ENCODE measurements around the gene MCRIP2.

MCRIP2 gene

GRCh38 chr16:672371-672770 lies 30.7 kb downstream of the MCRIP2 start:
- DNase-seq = no peak

DNA sequence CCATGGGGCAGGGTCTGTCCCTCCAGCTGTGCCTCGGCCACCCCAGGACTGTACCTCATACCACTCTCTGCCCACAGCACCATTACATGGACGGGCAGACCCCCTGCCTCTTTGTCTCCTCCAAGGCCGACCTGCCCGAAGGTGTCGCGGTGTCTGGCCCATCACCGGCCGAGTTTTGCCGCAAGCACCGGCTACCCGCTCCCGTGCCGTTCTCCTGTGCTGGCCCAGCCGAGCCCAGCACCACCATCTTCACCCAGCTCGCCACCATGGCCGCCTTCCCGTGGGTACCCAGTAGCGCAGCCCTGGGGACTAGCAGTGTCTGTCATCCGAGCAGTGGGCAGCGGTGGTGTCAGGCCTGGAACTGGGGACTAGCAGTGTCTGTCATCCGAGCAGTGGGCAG lies 31.2 kb downstream of the MCRIP2 start:
- no peak for DNase-seq

DNA sequence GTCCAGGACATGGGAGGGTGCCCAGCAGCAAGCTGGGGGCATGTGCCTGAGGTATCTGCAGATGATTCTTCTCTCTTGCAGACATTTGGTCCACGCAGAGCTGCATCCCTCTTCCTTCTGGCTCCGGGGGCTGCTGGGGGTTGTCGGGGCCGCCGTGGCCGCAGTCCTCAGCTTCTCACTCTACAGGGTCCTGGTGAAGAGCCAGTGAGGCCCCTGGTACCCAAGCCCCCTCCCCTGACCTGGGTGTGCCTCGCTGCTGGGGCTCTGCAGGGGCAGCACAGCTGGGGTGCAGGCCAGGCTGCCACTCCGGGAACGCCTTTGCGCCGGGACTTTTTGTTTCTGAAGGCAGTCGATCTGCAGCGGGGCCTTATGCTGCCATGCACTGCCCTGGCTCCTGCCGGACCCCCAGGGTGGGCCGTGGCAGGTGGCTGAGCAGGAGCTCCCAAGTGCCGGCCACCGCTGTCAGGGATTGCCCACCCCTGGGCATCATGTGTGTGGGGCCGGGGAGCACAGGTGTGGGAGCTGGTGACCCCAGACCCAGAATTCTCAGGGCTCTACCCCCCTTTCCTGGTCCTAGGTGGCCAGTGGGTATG lies 31.9 kb downstream of the MCRIP2 start:
- no peak for DNase-seq

DNA sequence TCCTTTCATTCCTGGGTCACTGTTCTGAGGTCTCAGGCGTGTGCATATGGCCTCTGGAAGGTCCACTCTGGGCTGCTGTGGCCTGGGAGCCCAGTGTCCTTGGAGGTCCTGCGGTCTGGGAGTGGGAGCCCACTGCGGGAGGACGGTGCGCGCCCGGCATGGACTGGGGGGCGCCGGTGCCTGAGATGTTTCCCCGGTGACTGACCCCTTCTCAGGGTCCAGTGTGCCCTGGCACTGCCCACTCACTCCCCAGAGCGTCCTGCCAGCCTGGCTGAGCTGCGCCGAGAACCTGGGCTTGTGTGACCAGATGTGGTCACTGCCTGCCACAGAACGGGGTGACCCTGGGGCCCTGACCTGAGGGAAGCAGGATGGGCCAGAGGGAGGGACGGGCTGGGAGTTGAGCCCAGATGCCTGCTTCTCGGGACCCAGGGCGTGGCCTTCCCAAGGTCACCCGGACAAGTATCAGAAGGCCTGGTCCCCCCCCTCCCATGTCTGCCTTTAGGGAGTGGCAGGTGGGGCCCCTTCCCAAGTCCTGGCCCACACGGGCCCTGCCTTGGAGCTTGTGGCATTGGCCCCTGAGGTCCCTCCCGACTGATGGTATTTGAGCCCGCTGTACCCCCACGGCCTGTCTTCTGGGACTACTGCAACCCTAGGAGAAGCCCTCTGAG lies 32.7 kb downstream of the MCRIP2 start:
- DNase-seq = no peak

- DNase-seq = no peak
Measured at GRCh38 chr16:674968-675883, 33.6 kb downstream of the MCRIP2 start, which contains the start of gene RHBDL1. Gene RHBDL1, plus strand, starts transcription at chr16:675671. Its CDS starts 120 bp downstream, at chr16:675791.

DNA sequence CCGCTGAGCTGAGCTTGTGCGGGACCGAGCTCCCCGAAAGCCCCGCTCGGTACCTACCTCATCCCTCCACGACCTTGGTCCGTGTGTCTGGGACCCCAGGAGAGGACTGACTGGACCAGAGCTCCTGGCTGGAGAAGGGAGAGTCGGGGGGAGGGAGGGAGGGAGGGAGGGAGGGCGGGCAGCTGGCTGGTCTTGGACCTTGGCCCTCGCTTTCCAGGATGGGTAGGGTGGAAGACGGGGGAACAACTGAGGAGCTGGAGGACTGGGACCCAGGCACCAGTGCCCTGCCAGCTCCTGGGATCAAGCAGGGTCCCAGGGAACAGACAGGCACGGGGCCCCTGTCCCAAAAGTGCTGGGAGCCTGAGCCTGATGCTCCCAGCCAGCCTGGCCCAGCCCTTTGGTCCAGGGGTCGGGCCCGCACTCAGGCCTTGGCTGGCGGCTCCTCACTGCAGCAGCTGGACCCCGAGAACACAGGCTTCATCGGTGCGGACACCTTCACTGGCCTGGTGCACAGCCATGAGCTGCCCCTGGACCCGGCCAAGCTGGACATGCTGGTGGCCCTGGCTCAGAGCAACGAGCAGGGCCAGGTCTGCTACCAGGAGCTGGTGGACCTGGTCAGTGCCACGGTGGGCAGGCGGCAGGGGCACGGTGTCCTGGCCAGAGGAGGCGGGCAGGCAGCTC lies 34.4 kb downstream of the MCRIP2 start:
- no peak for DNase-seq

GRCh38 chr16:676565-676902 lies 34.9 kb downstream of the MCRIP2 start:
- DNase-seq = no peak

DNA sequence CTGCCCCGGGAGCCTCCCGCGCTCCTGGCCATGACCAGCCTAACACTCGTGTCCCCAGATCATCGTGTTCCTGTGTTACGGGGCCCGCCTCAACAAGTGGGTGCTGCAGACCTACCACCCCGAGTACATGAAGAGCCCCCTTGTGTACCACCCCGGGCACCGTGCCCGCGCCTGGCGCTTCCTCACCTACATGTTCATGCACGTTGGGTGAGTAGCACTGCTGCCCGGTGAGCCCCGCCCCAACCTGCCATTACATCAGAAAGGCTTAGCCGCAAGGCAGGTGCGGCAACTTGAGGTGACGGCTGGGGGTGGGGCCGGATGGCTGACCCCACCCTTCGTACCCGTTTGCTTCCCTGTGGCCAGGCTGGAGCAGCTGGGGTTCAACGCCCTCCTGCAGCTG lies 35.3 kb downstream of the MCRIP2 start:
- peak; percentile 59 for DNase-seq

GRCh38 chr16:677316-678190 lies 35.9 kb downstream of the MCRIP2 start:
- no peak for DNase-seq

DNA sequence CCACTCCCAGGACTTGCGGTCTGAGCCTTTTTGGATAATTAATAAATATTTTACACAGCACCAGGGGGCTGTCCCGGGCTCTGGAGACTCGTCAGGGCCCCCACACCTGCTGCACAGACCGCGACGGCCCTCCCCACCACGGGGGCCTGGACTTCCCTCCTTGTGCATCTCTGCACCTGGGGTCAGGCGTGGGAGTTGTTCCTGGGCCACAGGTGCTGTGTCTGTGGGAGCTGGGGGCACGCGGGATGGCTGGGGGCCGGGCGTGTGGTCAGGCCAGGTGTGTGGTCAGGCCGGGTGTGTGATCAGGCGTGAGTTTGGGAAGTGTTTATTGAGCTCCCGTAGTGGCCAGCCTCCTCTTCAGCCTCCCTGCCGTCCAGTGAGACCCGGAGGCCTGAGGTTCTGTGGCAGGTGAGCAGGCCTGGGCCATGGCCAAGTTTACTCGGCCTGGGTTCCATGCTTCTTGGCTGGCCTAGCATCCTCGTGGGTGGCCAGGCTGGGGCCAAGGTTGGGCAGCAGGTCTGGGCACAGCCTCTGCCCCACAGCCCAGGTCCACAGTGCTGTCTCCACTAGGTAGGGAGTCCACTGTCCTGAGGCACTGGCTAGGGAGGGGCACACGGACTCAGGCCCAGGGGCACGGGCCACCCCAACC lies 36.7 kb downstream of the MCRIP2 start:
- no peak for DNase-seq

GRCh38 chr16:678858-679813 lies 37.5 kb downstream of the MCRIP2 start:
- peak; percentile 40 for DNase-seq

GRCh38 chr16:679814-680624 lies 38.4 kb downstream of the MCRIP2 start, which contains the start of gene STUB1:
Gene STUB1, plus strand, starts transcription at chr16:680410. Its CDS starts 116 bp downstream, at chr16:680526.
- DNase-seq = peak; percentile 88

DNA sequence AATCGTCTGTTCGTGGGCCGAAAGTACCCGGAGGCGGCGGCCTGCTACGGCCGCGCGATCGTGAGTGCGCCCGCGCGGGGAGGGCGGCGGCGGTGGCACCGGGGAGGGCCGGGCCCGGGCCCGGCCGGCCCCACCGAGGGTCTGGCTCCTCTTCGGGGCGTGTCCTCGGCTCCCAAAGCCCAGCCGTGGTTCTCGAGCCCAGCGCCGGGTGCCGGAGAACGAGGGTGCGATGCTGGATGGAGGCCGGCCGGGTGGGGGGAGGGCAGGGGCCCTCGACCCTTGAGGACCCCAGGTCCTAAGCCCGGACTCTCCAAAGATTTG lies 39.0 kb downstream of the MCRIP2 start:
- no peak for DNase-seq

DNA sequence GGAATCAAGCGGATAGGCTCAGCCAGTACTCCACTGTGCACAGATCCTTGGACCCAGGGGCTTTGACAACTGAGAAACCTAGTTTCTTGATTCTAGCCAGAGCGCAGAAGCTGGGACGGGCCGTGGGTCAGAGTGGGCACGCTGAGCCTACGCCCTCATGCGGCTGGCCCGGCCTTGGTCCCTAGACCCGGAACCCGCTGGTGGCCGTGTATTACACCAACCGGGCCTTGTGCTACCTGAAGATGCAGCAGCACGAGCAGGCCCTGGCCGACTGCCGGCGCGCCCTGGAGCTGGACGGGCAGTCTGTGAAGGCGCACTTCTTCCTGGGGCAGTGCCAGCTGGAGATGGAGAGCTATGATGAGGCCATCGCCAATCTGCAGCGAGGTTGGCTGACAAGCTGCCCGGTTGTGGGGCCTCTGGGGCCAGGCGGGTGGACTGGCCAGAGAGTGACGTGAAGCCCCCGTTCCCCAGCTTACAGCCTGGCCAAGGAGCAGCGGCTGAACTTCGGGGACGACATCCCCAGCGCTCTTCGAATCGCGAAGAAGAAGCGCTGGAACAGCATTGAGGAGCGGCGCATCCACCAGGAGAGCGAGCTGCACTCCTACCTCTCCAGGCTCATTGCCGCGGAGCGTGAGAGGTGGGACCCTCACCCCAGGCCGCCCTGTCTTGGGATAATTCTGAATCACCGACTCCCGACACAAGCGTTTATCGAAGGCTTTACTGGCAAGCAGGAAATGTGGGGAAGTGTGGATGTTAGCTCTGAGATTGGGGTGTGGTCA lies 39.5 kb downstream of the MCRIP2 start:
- DNase-seq = no peak

GRCh38 chr16:681746-682427 lies 40.3 kb downstream of the MCRIP2 start:
- DNase-seq = no peak

- no peak for DNase-seq
Measured at GRCh38 chr16:682493-683395, 41.1 kb downstream of the MCRIP2 start.

All from activated CD4-positive, alpha-beta T cell treated with anti-CD3 and anti-CD28 coated beads, Interleukin-2, amount 50 U/mL, for 1 hour (primary cell).